Measurements from ENCODE around the gene COPE.

GRCh38 chr19:18861235-18861634, 58.0 kb downstream of the COPE start:
- TF ChIP-seq CTCF (conservative IDR thresholded peaks at IDR 0.05) (no peak), ZFX (IDR thresholded peaks at IDR 0.05) (no peak)

Data from C4-2B (cell line).